ENCODE data around the gene CTNNB1. TPM values are rescaled to one million over a fixed set of nuclear protein-coding genes. Genes with fewer than 3 reads are reported as not detected.

The CTNNB1 gene
- total RNA-seq, 2 experiments from 2014 or later, result 157 to 201 TPM

- no TSS peak for BruUV-seq (replicated peaks)
- Histone ChIP-seq H3K4me3 (ENCODE audit: low read depth, low read length, poor library complexity, severe bottlenecking) (no peak overlapping the region), H3K4me2 (ENCODE audit: low read length) (no peak overlapping the region), H2AFZ (ENCODE audit: low read length) (no peak overlapping the region), H3K4me1 (ENCODE audit: insufficient read depth, low read length, poor library complexity, severe bottlenecking) (peaks cover 6% of the 10 kb centered on the region), H3K79me2 (ENCODE audit: insufficient read depth, low read depth, low read length) (no peaks in the 10 kb centered on the region), H4K20me1 (ENCODE audit: insufficient read depth, low read length) (no peaks in the 10 kb centered on the region), H3K36me3 (ENCODE audit: insufficient read depth, low read length) (no peaks in the 10 kb centered on the region), H3K27ac (ENCODE audit: low read depth, low read length, poor library complexity, severe bottlenecking) (no peak overlapping the region), H3K9me3 (ENCODE audit: low read length) (no peaks in the 10 kb centered on the region), H3K9me2 (ENCODE audit: insufficient read depth, low read length) (no peaks in the 10 kb centered on the region)
- intact Hi-C loops (cut with micrococcal nuclease; ENCODE audit: unreplicated experiment), result no loop called here
- TF ChIP-seq EZH2phosphoT487 (IDR thresholded peaks at IDR 0.05; ENCODE audit: borderline replicate concordance, low read depth, low read length) (no peak), CTCF (conservative IDR thresholded peaks at IDR 0.05; ENCODE audit: low read length) (no peak)
- CTCF ChIA-PET (ENCODE audit: unreplicated experiment), result no interaction called here
- POLR2A ChIA-PET, result interaction anchor here (0.6 kb wide), 1 partner anchor 374 kb away, joined by 3 read pairs; no protein-coding TSS in a partner anchor
- no peak for DNase-seq (ENCODE audit: low spot score)
Measured at GRCh38 chr3:41248525-41248924, 49.2 kb downstream of the CTNNB1 start.

- DNase-seq (ENCODE audit: low spot score), result no peak
- no peak for TF ChIP-seq EZH2phosphoT487 (IDR thresholded peaks at IDR 0.05; ENCODE audit: borderline replicate concordance, low read depth, low read length)
- no peak for TF ChIP-seq CTCF (conservative IDR thresholded peaks at IDR 0.05; ENCODE audit: low read length)
- no TSS peak for BruUV-seq (replicated peaks)
- ChIA-PET CTCF (ENCODE audit: unreplicated experiment) (no interaction called here), POLR2A (interaction anchor here (0.6 kb wide), 1 partner anchor 374 kb away, joined by 3 read pairs; no protein-coding TSS in a partner anchor)
- Histone ChIP-seq H3K9me2 (ENCODE audit: insufficient read depth, low read length) (no peaks in the 10 kb centered on the region), H2AFZ (ENCODE audit: low read length) (no peak overlapping the region), H3K4me3 (ENCODE audit: low read depth, low read length, poor library complexity, severe bottlenecking) (no peak overlapping the region), H3K79me2 (ENCODE audit: insufficient read depth, low read depth, low read length) (no peaks in the 10 kb centered on the region), H3K4me1 (ENCODE audit: insufficient read depth, low read length, poor library complexity, severe bottlenecking) (peaks cover 6% of the 10 kb centered on the region), H3K36me3 (ENCODE audit: insufficient read depth, low read length) (no peaks in the 10 kb centered on the region), H3K27ac (ENCODE audit: low read depth, low read length, poor library complexity, severe bottlenecking) (no peak overlapping the region), H3K4me2 (ENCODE audit: low read length) (no peak overlapping the region), H4K20me1 (ENCODE audit: insufficient read depth, low read length) (no peaks in the 10 kb centered on the region), H3K9me3 (ENCODE audit: low read length) (no peaks in the 10 kb centered on the region)
- intact Hi-C loops (cut with micrococcal nuclease; ENCODE audit: unreplicated experiment), result no loop called here
Measured at GRCh38 chr3:41249318-41249717, 50.0 kb downstream of the CTNNB1 start.

- Histone ChIP-seq H4K20me1 (ENCODE audit: insufficient read depth, low read length) (no peaks in the 10 kb centered on the region), H3K79me2 (ENCODE audit: insufficient read depth, low read depth, low read length) (no peaks in the 10 kb centered on the region), H2AFZ (ENCODE audit: low read length) (no peak overlapping the region), H3K36me3 (ENCODE audit: insufficient read depth, low read length) (no peaks in the 10 kb centered on the region), H3K27ac (ENCODE audit: low read depth, low read length, poor library complexity, severe bottlenecking) (no peak overlapping the region), H3K9me3 (ENCODE audit: low read length) (no peaks in the 10 kb centered on the region), H3K4me2 (ENCODE audit: low read length) (no peak overlapping the region), H3K4me3 (ENCODE audit: low read depth, low read length, poor library complexity, severe bottlenecking) (no peak overlapping the region), H3K9me2 (ENCODE audit: insufficient read depth, low read length) (no peaks in the 10 kb centered on the region), H3K4me1 (ENCODE audit: insufficient read depth, low read length, poor library complexity, severe bottlenecking) (peaks cover 6% of the 10 kb centered on the region)
- no TSS peak for BruUV-seq (replicated peaks)
- CTCF ChIA-PET (ENCODE audit: unreplicated experiment), result no interaction called here
- DNase-seq (ENCODE audit: low spot score), result no peak
- intact Hi-C loops (cut with micrococcal nuclease; ENCODE audit: unreplicated experiment), result no loop called here
- POLR2A ChIA-PET, result interaction anchor here (0.7 kb wide), 1 partner anchor 719 kb away, joined by 3 read pairs; no protein-coding TSS in a partner anchor
- TF ChIP-seq CTCF (conservative IDR thresholded peaks at IDR 0.05; ENCODE audit: low read length) (no peak), EZH2phosphoT487 (IDR thresholded peaks at IDR 0.05; ENCODE audit: borderline replicate concordance, low read depth, low read length) (no peak)
Measured at GRCh38 chr3:41250825-41251224, 51.5 kb downstream of the CTNNB1 start.

All from OCI-LY7 (cell line).